Esophagus squamous epithelium (tissue), 5 donors: ENCODE results near the gene PRKAB1. TPM values are rescaled to one million over a fixed set of nuclear protein-coding genes. Genes with fewer than 3 reads are reported as not detected.

Source experiments
- DNase-seq: peaks from one replicate; lab custom pipeline; 2025; lab: John Stamatoyannopoulos, UW
- H3K27ac ChIP-seq, 4 donors: fragments of 200-600 bp; sonication (generic); one replicate each; pipeline ENCODE4 v1.5.1; 2016 to 2019; ENCODE audit warnings: mild to moderate bottlenecking in 1 of 4
- H3K27me3 ChIP-seq, 4 donors: fragments of 200-600 bp; sonication (generic); 1 replicate in 3 of 4; 2 replicates in 1 of 4; pipeline versions ENCODE4 v1.5.1 to v1.6.0; 2017 to 2021; ENCODE audit warnings: antibody characterized with exemption in 1 of 4
- H3K36me3 ChIP-seq, 3 donors: fragments of 200-600 bp; sonication (generic); one replicate each; pipeline ENCODE4 v1.5.1; 2016 to 2019
- H3K4me1 ChIP-seq, 3 donors: fragments of 200-600 bp; sonication (generic); one replicate each; pipeline ENCODE4 v1.5.1; 2017 to 2019
- H3K4me3 ChIP-seq, 4 donors: fragments of 200-600 bp; sonication (generic); 1 replicate in 3 of 4; 2 replicates in 1 of 4; pipeline ENCODE4 v1.5.1; 2016 to 2019; ENCODE audit warnings: mild to moderate bottlenecking in 2 of 4, moderate library complexity in 1 of 4
- H3K9me3 ChIP-seq, 3 donors: fragments of 200-600 bp; sonication (generic); one replicate each; pipeline ENCODE4 v1.5.1; 2016 to 2019
- CTCF ChIP-seq, 6 experiments: fragments of 450-650 bp in 4 of 6; fragments of 200-600 bp in 2 of 6; sonication (generic) in 2 of 6; IDR thresholded peaks; one replicate each; pipeline ENCODE4 v1.5.1; 2016 to 2019; ENCODE audit warnings: antibody characterized with exemption in 6 of 6, mild to moderate bottlenecking in 4 of 6, moderate library complexity in 4 of 6
- POLR2A ChIP-seq, 4 donors: fragments of 450-650 bp; IDR thresholded peaks; one replicate each; pipeline ENCODE4 v1.6.1; 2017; ENCODE audit warnings: antibody characterized with exemption in 4 of 4, mild to moderate bottlenecking in 4 of 4, moderate library complexity in 3 of 4
- WGBS, 2 donors: methylation state at CpG; one replicate each; pipeline ENCODE4 v1.1.5; 2018; 5-methylcytosine and 5-hydroxymethylcytosine counted together
- intact Hi-C: fragments of 100-400 bp; cut with DNase I; formaldehyde crosslinking; loops from one replicate; pipeline ENCODE4 v1.15.0; 2022
- total RNA-seq, 4 donors: library from RNA; depleted of rRNA; stranded (reverse); fragments of >200 nt; gene quantifications; one replicate each; pipeline ENCODE4 v1.1.0, GENCODE V29; 2016
- donor health status: DM: yes; HTN: yes; CAD: no.

The PRKAB1 gene
- total RNA-seq, 4 donors from 2014 or later = 18.2 to 217 (median 46.7) TPM

- no peak overlapping the region for H3K4me3 ChIP-seq
- TF ChIP-seq CTCF (IDR thresholded peaks at IDR 0.05) = no peak
- TF ChIP-seq POLR2A (IDR thresholded peaks at IDR 0.05) = no peak
- WGBS, 2 donors = 54 to 57% methylated on average over 5 to 6 of the region's 6 CpGs
- H3K27me3 ChIP-seq = peaks cover 0 to 13% (median 0%) of the 10 kb centered on the region in 4 donors
- no peaks in the 10 kb centered on the region for H3K36me3 ChIP-seq
- no peaks in the 10 kb centered on the region for H3K9me3 ChIP-seq
- H3K4me1 ChIP-seq = no peaks in the 10 kb centered on the region
- DNase-seq = no peak
- no peak overlapping the region for H3K27ac ChIP-seq
- intact Hi-C loops = no loop called here
Observed at GRCh38 chr12:119627019-119627643, 40.8 kb upstream of the PRKAB1 start.

GRCh38 chr12:119627686-119628085, 40.2 kb upstream of the PRKAB1 start:
- Histone ChIP-seq H3K27ac (no peak overlapping the region), H3K4me1 (no peaks in the 10 kb centered on the region), H3K4me3 (no peak overlapping the region), H3K9me3 (no peaks in the 10 kb centered on the region), H3K36me3 (no peaks in the 10 kb centered on the region), H3K27me3 (peaks cover 0 to 11% (median 0%) of the 10 kb centered on the region in 4 donors)
- no peak for TF ChIP-seq CTCF (IDR thresholded peaks at IDR 0.05)
- TF ChIP-seq POLR2A (IDR thresholded peaks at IDR 0.05) = no peak
- WGBS, 2 donors = 75 to 86% methylated on average over 3 to 4 of the region's 6 CpGs
- intact Hi-C loops = no loop called here
- no peak for DNase-seq

GRCh38 chr12:119630223-119630780, 37.6 kb upstream of the PRKAB1 start:
- TF ChIP-seq POLR2A (IDR thresholded peaks at IDR 0.05) (no peak), CTCF (IDR thresholded peaks at IDR 0.05) (no peak)
- no peaks in the 10 kb centered on the region for H3K36me3 ChIP-seq

GRCh38 chr12:119630962-119631550, 36.9 kb upstream of the PRKAB1 start:
- Histone ChIP-seq H3K9me3 (no peaks in the 10 kb centered on the region), H3K27ac (no peak overlapping the region), H3K4me3 (no peak overlapping the region), H3K27me3 (peaks cover 0 to 25% (median 0%) of the 10 kb centered on the region in 4 donors), H3K4me1 (no peaks in the 10 kb centered on the region), H3K36me3 (no peaks in the 10 kb centered on the region)
- DNase-seq = no peak
- intact Hi-C loops = no loop called here
- TF ChIP-seq POLR2A (IDR thresholded peaks at IDR 0.05) = no peak
- no peak for TF ChIP-seq CTCF (IDR thresholded peaks at IDR 0.05)
- WGBS, 2 donors = 100% methylated on average over 1 of the region's 1 CpG

More at GRCh38 chr12:119630223-119630780, 37.6 kb upstream of the PRKAB1 start:
- Histone ChIP-seq H3K27me3 (peaks cover 0 to 18% (median 0%) of the 10 kb centered on the region in 4 donors), H3K4me1 (no peaks in the 10 kb centered on the region), H3K9me3 (no peaks in the 10 kb centered on the region), H3K4me3 (no peak overlapping the region), H3K27ac (no peak overlapping the region)
- DNase-seq = no peak
- intact Hi-C loops = no loop called here
- 81% methylated on average over 6 to 7 of the region's 7 CpGs for WGBS, 2 donors
